Body of pancreas (tissue), 4 donors: ENCODE results near the gene SERPINA5.

Experiments used
- CTCF ChIP-seq, 7 experiments: fragments of 450-650 bp in 4 of 7; fragments of 200-600 bp in 3 of 7; sonication (generic) in 3 of 7; IDR thresholded peaks; one replicate each; pipeline ENCODE4 v1.5.1; 2016 to 2019; ENCODE audit warnings: antibody characterized with exemption in 7 of 7
- POLR2A ChIP-seq, 3 donors: fragments of 450-650 bp; IDR thresholded peaks; one replicate each; pipeline ENCODE4 v1.6.1; 2016; ENCODE audit warnings: antibody characterized with exemption in 3 of 3, mild to moderate bottlenecking in 2 of 3

- TF ChIP-seq CTCF (IDR thresholded peaks at IDR 0.05): no peak
- peak in 2 of 3 donors; percentile 63 to 70 for TF ChIP-seq POLR2A (IDR thresholded peaks at IDR 0.05)
Observed at GRCh38 chr14:94581127-94581999, at the start of gene SERPINA5.
